Thoracic aorta (tissue), 2 donors: ENCODE results near the gene HOXC5. TPM values are rescaled to one million over a fixed set of nuclear protein-coding genes. Genes with fewer than 3 reads are reported as not detected.

Experiments
- ATAC-seq: fragments of 150-250 bp; one replicate; pipeline ENCODE4 v1.8.0; 2017; ENCODE audit warnings: low read depth; ENCODE audit not compliant: insufficient number of reproducible peaks, low FRiP score
- DNase-seq: peaks from one replicate; pipeline ENCODE4 v3.0.0-alpha.2; 2020; ENCODE audit warnings: low spot score
- H3K27ac ChIP-seq, 2 donors: fragments of 200-600 bp; sonication (generic); 1 replicate in 1 of 2; 2 replicates in 1 of 2; pipeline ENCODE4 v1.5.1; 2016; ENCODE audit warnings: mild to moderate bottlenecking in 2 of 2, moderate library complexity in 2 of 2
- H3K27me3 ChIP-seq: fragments of 200-600 bp; sonication (generic); replicated peaks from 2 replicates; pipeline ENCODE4 v1.6.0; 2016; ENCODE audit warnings: mild to moderate bottlenecking; ENCODE audit not compliant: insufficient read depth
- H3K36me3 ChIP-seq: fragments of 200-600 bp; sonication (generic); one replicate; pipeline ENCODE4 v1.5.1; 2016
- H3K4me1 ChIP-seq, 2 donors: fragments of 200-600 bp; sonication (generic); 1 replicate in 1 of 2; 2 replicates in 1 of 2; pipeline versions ENCODE4 v1.5.1 to v1.6.0; 2016; ENCODE audit warnings: low read depth in 2 of 2, mild to moderate bottlenecking in 1 of 2; ENCODE audit not compliant: control insufficient read depth in 1 of 2
- H3K4me3 ChIP-seq: fragments of 200-600 bp; sonication (generic); 2 replicates; pipeline ENCODE4 v1.5.1; 2016; ENCODE audit warnings: mild to moderate bottlenecking
- H3K9me3 ChIP-seq: fragments of 200-600 bp; sonication (generic); 2 replicates; pipeline ENCODE4 v1.5.1; 2016
- total RNA-seq, 2 donors: library from RNA; depleted of rRNA; stranded (reverse); fragments of >200 nt; gene quantifications; one replicate each; pipeline versions ENCODE4 v1.1.0 to v1.2.3, GENCODE V29; 2016
- TF ChIP-seq, protein P1 (sequence below): fragments of 200-600 bp; sonication (generic); IDR thresholded peaks from one replicate; pipeline ENCODE4 v1.5.1; 2019; ENCODE audit warnings: antibody characterized with exemption

HOXC5 gene
- total RNA-seq, 2 donors from 2014 or later, result 1.8 TPM; not detected in 1

DNA sequence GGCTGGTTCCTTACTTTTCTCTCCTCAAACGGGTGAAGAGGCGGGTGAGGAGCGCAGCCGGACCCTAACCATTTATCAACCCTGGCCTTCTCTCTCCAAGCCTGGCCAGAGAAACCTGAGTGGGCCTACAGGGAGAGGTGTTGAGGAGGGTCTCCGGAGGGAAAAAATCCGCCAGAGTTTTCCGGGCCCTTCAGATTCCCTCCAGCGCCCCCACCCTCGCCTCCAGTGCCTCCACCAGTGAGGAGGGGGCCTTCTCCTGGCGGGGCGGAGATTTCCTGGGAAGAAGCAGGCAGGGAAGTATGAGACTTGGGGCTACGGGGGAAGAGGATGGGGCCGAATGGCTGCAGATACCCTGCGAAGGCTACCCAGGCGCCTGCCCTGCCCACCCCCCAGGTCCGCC, 1.4 kb upstream of the HOXC5 start:
- peaks cover 3% of the 10 kb centered on the region for H3K36me3 ChIP-seq
- peaks cover 0 to 11% of the 10 kb centered on the region in 2 donors for H3K4me1 ChIP-seq
- DNase-seq (no peak), ATAC-seq (no peak)
- TF ChIP-seq, protein P1, sequence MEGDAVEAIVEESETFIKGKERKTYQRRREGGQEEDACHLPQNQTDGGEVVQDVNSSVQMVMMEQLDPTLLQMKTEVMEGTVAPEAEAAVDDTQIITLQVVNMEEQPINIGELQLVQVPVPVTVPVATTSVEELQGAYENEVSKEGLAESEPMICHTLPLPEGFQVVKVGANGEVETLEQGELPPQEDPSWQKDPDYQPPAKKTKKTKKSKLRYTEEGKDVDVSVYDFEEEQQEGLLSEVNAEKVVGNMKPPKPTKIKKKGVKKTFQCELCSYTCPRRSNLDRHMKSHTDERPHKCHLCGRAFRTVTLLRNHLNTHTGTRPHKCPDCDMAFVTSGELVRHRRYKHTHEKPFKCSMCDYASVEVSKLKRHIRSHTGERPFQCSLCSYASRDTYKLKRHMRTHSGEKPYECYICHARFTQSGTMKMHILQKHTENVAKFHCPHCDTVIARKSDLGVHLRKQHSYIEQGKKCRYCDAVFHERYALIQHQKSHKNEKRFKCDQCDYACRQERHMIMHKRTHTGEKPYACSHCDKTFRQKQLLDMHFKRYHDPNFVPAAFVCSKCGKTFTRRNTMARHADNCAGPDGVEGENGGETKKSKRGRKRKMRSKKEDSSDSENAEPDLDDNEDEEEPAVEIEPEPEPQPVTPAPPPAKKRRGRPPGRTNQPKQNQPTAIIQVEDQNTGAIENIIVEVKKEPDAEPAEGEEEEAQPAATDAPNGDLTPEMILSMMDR, result no peak
- no peaks in the 10 kb centered on the region for H3K9me3 ChIP-seq
- H3K27me3 ChIP-seq, result no peaks in the 10 kb centered on the region
- no peak overlapping the region for H3K4me3 ChIP-seq
- H3K27ac ChIP-seq, result no peak overlapping the region

DNA sequence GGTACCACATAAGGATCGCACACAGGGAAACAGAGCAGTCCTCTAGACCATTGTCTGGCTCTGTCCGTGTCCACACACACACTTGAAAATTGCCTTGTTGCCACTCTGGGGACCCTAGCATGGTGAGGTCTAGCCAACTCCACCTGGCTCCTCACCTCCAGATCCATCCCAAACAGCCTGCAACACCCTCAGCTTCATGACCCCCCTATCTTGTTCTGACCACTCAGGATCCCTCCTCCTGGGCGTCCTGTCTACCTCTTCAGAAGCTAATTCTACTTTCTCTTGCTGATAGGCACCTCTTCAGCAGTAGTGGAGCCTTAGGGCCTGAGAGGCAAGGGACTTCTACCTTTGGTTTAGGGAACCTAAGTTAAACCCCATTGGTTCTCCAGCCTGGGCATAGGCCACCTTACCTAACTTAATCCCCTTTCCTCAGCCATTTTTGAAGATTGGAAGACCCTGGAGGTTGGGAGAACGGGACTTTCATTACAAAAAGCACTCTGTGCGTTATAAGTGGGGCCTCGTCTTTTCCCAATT, 697 bp upstream of the HOXC5 start:
- Histone ChIP-seq H3K9me3 (no peaks in the 10 kb centered on the region), H3K27ac (no peak overlapping the region), H3K27me3 (no peaks in the 10 kb centered on the region), H3K4me3 (no peak overlapping the region), H3K36me3 (peaks cover 3% of the 10 kb centered on the region), H3K4me1 (peaks cover 0 to 11% of the 10 kb centered on the region in 2 donors)
- ATAC-seq (no peak), DNase-seq (no peak)
- TF ChIP-seq, protein P1, result no peak

GRCh38 chr12:54033106-54033979, 493 bp downstream of the HOXC5 start:
- Histone ChIP-seq H3K4me3 (peak overlapping the region; percentile 64), H3K4me1 (peaks cover 0 to 11% of the 10 kb centered on the region in 2 donors), H3K27me3 (no peaks in the 10 kb centered on the region), H3K9me3 (no peaks in the 10 kb centered on the region), H3K27ac (no peak overlapping the region), H3K36me3 (peaks cover 3% of the 10 kb centered on the region)
- DNase-seq (no peak), ATAC-seq (no peak)
- TF ChIP-seq, protein P1, result no peak

GRCh38 chr12:54033980-54034784, 1.3 kb downstream of the HOXC5 start:
- Histone ChIP-seq H3K27me3 (no peaks in the 10 kb centered on the region), H3K9me3 (no peaks in the 10 kb centered on the region), H3K36me3 (peaks cover 3% of the 10 kb centered on the region), H3K27ac (no peak overlapping the region), H3K4me1 (peaks cover 0 to 6% of the 10 kb centered on the region in 2 donors), H3K4me3 (peak overlapping the region; percentile 64)
- TF ChIP-seq, protein P1, result no peak
- DNase-seq, result no peak
- no peak for ATAC-seq
